GM13976 (cell line): ENCODE measurements around the gene CCDC85C.

Experiments
- DNase-seq: peaks from one replicate; pipeline ENCODE4 v3.0.0; 2012; ENCODE audit warnings: low spot score
- CTCF ChIP-seq: IDR thresholded peaks from 2 replicates; pipeline ENCODE4 v1.5.1; 2012; ENCODE audit warnings: borderline replicate concordance, mild to moderate bottlenecking; ENCODE audit not compliant: insufficient read depth; ENCODE audit errors: extremely low read depth, missing control alignments, control extremely low read depth
- in situ Hi-C: fragments of 300-500 bp; cut with MboI; formaldehyde crosslinking; loops from one replicate; pipeline ENCODE4 v1.12.0; 2022; ENCODE audit warnings: low sequenced_read_pairs, mixed read lengths, inconsistent platforms; ENCODE audit not compliant: unreplicated experiment

CCDC85C gene

GRCh38 chr14:99586054-99586760 lies 17.8 kb downstream of the CCDC85C start:
- no peak for TF ChIP-seq CTCF
- in situ Hi-C loops: no loop called here
- DNase-seq: no peak

- in situ Hi-C loops: no loop called here
- no peak for DNase-seq
- TF ChIP-seq CTCF: no peak
Observed at GRCh38 chr14:99584823-99585222, 19.2 kb downstream of the CCDC85C start.

GRCh38 chr14:99581938-99582337 lies 22.1 kb downstream of the CCDC85C start:
- in situ Hi-C loops: no loop called here
- no peak for TF ChIP-seq CTCF
- no peak for DNase-seq

GRCh38 chr14:99581374-99581773 lies 22.6 kb downstream of the CCDC85C start:
- no peak for DNase-seq
- in situ Hi-C loops: no loop called here
- no peak for TF ChIP-seq CTCF

GRCh38 chr14:99579903-99580571 lies 24.0 kb downstream of the CCDC85C start:
- no peak for TF ChIP-seq CTCF
- DNase-seq: no peak
- in situ Hi-C loops: no loop called here

- in situ Hi-C loops: no loop called here
- TF ChIP-seq CTCF: no peak
- no peak for DNase-seq
Observed at GRCh38 chr14:99579120-99579836, 24.7 kb downstream of the CCDC85C start.
